GM12872 (cell line): ENCODE measurements around the gene ZBTB16.

Source experiments
- CTCF ChIP-seq: IDR thresholded peaks from 3 replicates; pipeline ENCODE4 v1.5.1; 2011; ENCODE audit warnings: low read depth, mild to moderate bottlenecking, low read length, moderate library complexity; ENCODE audit not compliant: insufficient read depth

The ZBTB16 gene

GRCh38 chr11:114085965-114086793 lies 26.7 kb downstream of the ZBTB16 start:
- no peak for TF ChIP-seq CTCF

- TF ChIP-seq CTCF, result no peak
These were observed 27.5 kb downstream of the ZBTB16 start for GRCh38 chr11:114087025-114087424.

GRCh38 chr11:114088216-114088615 lies 28.7 kb downstream of the ZBTB16 start:
- TF ChIP-seq CTCF, result no peak

- TF ChIP-seq CTCF, result no peak
These were observed 29.3 kb downstream of the ZBTB16 start for GRCh38 chr11:114088836-114089235.

- no peak for TF ChIP-seq CTCF
These were observed 30.2 kb downstream of the ZBTB16 start for GRCh38 chr11:114089748-114090147.

GRCh38 chr11:114090225-114090910 lies 30.9 kb downstream of the ZBTB16 start:
- TF ChIP-seq CTCF, result no peak

- TF ChIP-seq CTCF, result no peak
These were observed 31.5 kb downstream of the ZBTB16 start for GRCh38 chr11:114090976-114091375.
